Panc1 (cell line): Measurements from ENCODE around the gene TICAM2. TPM values are rescaled to one million over a fixed set of nuclear protein-coding genes. Genes with fewer than 3 reads are reported as not detected.

ENCODE experiments used
- ATAC-seq: fragments of 200-7000 bp; cut with Tn5 transposase; 2 replicates; pipeline ENCODE4 v1.9.1; 2020; ENCODE audit warnings: mild to moderate bottlenecking, moderate library complexity
- BruUV-seq: library from RNA; stranded (reverse); fragments of 400-500 nt; replicated peaks from 2 replicates; lab custom pipeline; 2021; lab: Mats Ljungman, UMichigan
- CTCF ChIA-PET: fragments of 300-600 bp; sonication (Branson Sonifier 250); formaldehyde crosslinking; loops from one replicate; lab custom pipeline; 2022; ENCODE audit warnings: antibody characterized with exemption; lab: Charles Lee
- POLR2A ChIA-PET: fragments of 300-600 bp; sonication (Branson Sonifier 250); formaldehyde crosslinking; loops from one replicate; lab custom pipeline; 2022; ENCODE audit warnings: antibody characterized with exemption; lab: Charles Lee
- DNase-seq: peaks from one replicate; pipeline ENCODE4 v3.0.0-alpha.2; 2010; ENCODE audit warnings: low read depth, low spot score
- H3K27ac ChIP-seq: 2 replicates; pipeline ENCODE4 v1.5.1; 2011; ENCODE audit warnings: mild to moderate bottlenecking, low read length, inconsistent platforms
- H3K27me3 ChIP-seq: fragments of 200-500 bp; sonication (Bioruptor generic); 2 replicates; pipeline ENCODE4 v1.6.0; 2014; ENCODE audit warnings: low read length, inconsistent platforms; ENCODE audit not compliant: control insufficient read depth, insufficient read depth
- H3K36me3 ChIP-seq: fragments of 200-500 bp; sonication (Bioruptor generic); 2 replicates; pipeline ENCODE4 v1.5.1; 2014; ENCODE audit warnings: inconsistent platforms, mild to moderate bottlenecking, low read length, moderate library complexity; ENCODE audit not compliant: control insufficient read depth, insufficient read depth
- H3K4me1 ChIP-seq: 2 replicates; pipeline ENCODE4 v1.5.1; 2011; ENCODE audit warnings: inconsistent platforms, mild to moderate bottlenecking, low read length, moderate library complexity; ENCODE audit not compliant: control insufficient read depth, insufficient read depth
- H3K4me3 ChIP-seq, 2 experiments: 2 replicates each; pipeline ENCODE4 v1.5.1; 2011 to 2012; ENCODE audit warnings: low read depth in 2 of 2, low read length in 2 of 2, mild to moderate bottlenecking in 2 of 2, inconsistent platforms in 1 of 2, moderate library complexity in 1 of 2
- H3K9me3 ChIP-seq: fragments of 200-500 bp; sonication (Bioruptor generic); 2 replicates; pipeline ENCODE4 v1.5.1; 2014; ENCODE audit warnings: low read depth, mild to moderate bottlenecking, inconsistent platforms, low read length, moderate library complexity; ENCODE audit not compliant: control insufficient read depth, insufficient read depth
- POLR2AphosphoS5 ChIP-seq: IDR thresholded peaks from 2 replicates; pipeline ENCODE4 v1.6.1; 2012; ENCODE audit warnings: mild to moderate bottlenecking, low read depth, low read length, moderate library complexity
- SIN3A ChIP-seq: IDR thresholded peaks from 2 replicates; pipeline ENCODE4 v1.6.1; 2012; ENCODE audit warnings: low read depth, mild to moderate bottlenecking, low read length, moderate library complexity, borderline replicate concordance; ENCODE audit not compliant: insufficient read depth
- TCF7L2 ChIP-seq: IDR thresholded peaks from 2 replicates; pipeline ENCODE4 v1.6.1; 2011; ENCODE audit warnings: mild to moderate bottlenecking, low read depth, low read length, inconsistent platforms
- in situ Hi-C: cut with HindIII; loops from 2 replicates; pipeline ENCODE4 v1.10.0; 2016; ENCODE audit warnings: low sequenced_read_pairs, low pct_unique_long_range_greater_than_20kb
- intact Hi-C: fragments of 100-400 bp; cut with micrococcal nuclease; formaldehyde crosslinking; loops from one replicate; pipeline ENCODE4 v1.10.0; 2022; ENCODE audit not compliant: unreplicated experiment
- total RNA-seq: library from RNA; stranded (reverse); gene quantifications from one replicate; pipeline ENCODE4 v1.2.1, GENCODE V29; 2021; ENCODE audit not compliant: unreplicated experiment
- TF ChIP-seq, protein P1 (sequence below), 2 experiments: IDR thresholded peaks; 2 replicates each; pipeline ENCODE4 v1.6.1; 2011 to 2012; ENCODE audit warnings: low read depth in 2 of 2, control low read depth in 1 of 2, low read length in 1 of 2, mild to moderate bottlenecking in 1 of 2, moderate library complexity in 1 of 2; ENCODE audit not compliant: insufficient read depth in 1 of 2
- TF ChIP-seq, protein P2 (sequence below): fragments of 450-650 bp; IDR thresholded peaks from 2 replicates; pipeline ENCODE4 v1.5.1; 2017; ENCODE audit warnings: mild to moderate bottlenecking

Gene TICAM2
- total RNA-seq, 1 experiment from 2014 or later: 1.6 TPM

DNA sequence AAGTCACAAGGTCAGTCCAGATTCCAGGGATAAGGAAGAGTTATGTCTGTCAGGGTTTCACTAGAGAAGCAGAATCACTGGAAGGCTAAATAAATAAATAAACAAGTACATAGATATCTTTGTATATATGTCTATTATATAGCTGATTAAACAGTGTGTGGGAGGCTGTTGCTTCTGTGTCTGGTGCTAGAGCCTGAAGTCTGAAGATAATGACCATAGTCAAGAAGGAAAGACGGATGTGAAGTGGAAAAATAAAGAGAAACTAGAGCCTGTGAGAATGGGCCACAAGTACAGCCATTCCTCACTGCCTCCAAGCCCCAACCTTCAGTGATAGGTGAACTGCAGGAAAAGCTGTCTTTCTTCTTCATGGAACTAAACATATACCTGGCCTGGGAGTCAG lies 27.6 kb upstream of the TICAM2 start:
- H3K36me3 ChIP-seq: peaks cover 6% of the 10 kb centered on the region; the same call in 1 of the 2 replicates
- ATAC-seq: no peak
- H3K9me3 ChIP-seq: no peaks in the 10 kb centered on the region
- no peak for TF ChIP-seq SIN3A
- no peak for TF ChIP-seq POLR2AphosphoS5
- TF ChIP-seq, protein P1, sequence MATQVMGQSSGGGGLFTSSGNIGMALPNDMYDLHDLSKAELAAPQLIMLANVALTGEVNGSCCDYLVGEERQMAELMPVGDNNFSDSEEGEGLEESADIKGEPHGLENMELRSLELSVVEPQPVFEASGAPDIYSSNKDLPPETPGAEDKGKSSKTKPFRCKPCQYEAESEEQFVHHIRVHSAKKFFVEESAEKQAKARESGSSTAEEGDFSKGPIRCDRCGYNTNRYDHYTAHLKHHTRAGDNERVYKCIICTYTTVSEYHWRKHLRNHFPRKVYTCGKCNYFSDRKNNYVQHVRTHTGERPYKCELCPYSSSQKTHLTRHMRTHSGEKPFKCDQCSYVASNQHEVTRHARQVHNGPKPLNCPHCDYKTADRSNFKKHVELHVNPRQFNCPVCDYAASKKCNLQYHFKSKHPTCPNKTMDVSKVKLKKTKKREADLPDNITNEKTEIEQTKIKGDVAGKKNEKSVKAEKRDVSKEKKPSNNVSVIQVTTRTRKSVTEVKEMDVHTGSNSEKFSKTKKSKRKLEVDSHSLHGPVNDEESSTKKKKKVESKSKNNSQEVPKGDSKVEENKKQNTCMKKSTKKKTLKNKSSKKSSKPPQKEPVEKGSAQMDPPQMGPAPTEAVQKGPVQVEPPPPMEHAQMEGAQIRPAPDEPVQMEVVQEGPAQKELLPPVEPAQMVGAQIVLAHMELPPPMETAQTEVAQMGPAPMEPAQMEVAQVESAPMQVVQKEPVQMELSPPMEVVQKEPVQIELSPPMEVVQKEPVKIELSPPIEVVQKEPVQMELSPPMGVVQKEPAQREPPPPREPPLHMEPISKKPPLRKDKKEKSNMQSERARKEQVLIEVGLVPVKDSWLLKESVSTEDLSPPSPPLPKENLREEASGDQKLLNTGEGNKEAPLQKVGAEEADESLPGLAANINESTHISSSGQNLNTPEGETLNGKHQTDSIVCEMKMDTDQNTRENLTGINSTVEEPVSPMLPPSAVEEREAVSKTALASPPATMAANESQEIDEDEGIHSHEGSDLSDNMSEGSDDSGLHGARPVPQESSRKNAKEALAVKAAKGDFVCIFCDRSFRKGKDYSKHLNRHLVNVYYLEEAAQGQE (IDR thresholded peaks at IDR 0.05; ENCODE audit: insufficient read depth in 1 of 2, low read depth in 2 of 2, low read length in 1 of 2): no peak
- TF ChIP-seq, protein P2, sequence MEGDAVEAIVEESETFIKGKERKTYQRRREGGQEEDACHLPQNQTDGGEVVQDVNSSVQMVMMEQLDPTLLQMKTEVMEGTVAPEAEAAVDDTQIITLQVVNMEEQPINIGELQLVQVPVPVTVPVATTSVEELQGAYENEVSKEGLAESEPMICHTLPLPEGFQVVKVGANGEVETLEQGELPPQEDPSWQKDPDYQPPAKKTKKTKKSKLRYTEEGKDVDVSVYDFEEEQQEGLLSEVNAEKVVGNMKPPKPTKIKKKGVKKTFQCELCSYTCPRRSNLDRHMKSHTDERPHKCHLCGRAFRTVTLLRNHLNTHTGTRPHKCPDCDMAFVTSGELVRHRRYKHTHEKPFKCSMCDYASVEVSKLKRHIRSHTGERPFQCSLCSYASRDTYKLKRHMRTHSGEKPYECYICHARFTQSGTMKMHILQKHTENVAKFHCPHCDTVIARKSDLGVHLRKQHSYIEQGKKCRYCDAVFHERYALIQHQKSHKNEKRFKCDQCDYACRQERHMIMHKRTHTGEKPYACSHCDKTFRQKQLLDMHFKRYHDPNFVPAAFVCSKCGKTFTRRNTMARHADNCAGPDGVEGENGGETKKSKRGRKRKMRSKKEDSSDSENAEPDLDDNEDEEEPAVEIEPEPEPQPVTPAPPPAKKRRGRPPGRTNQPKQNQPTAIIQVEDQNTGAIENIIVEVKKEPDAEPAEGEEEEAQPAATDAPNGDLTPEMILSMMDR: no peak
- TF ChIP-seq TCF7L2: no peak
- intact Hi-C loops: loop anchor here (5.0 kb wide), 1 partner anchor 212 kb away; the partner anchor contains the start of genes AP3S1 and ATG12
- BruUV-seq: no TSS peak
- ChIA-PET CTCF (no interaction called here), POLR2A (no interaction called here)
- DNase-seq: no peak
- H3K27ac ChIP-seq: no peak overlapping the region
- H3K4me3 ChIP-seq: no peak overlapping the region
- in situ Hi-C loops: no loop called here
- no peaks in the 10 kb centered on the region; the same call in 1 of the 2 replicates for H3K4me1 ChIP-seq
- peaks cover 5% of the 10 kb centered on the region; the same call in 1 of the 2 replicates for H3K27me3 ChIP-seq

DNA sequence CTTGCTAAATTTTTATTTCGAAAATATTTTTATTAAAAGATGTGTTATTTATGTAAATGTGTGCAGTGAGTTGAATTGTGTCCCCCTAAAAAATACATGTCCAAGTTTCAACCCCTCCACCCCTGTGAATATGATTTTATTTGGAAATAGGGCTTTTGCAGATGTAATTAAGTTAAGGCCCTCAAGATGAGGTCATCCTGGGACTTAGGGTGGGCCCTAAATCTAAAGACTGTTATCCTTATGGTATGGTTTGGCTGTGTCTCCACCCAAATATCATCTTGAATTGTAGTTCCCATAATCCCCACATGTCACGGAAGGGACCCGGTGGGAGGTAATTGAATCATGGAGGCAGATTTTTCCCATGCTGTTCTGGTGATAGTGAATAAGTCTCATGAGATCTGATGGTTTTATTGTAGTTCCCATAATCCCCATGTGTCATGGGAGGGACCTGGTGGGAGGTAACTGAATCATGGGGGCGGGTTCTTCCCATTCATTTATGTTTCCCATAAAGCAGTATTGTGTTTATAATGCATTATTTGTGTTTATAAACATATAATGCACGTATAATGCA lies 25.1 kb upstream of the TICAM2 start:
- H3K4me3 ChIP-seq: no peak overlapping the region
- TF ChIP-seq, protein P1 (IDR thresholded peaks at IDR 0.05; ENCODE audit: insufficient read depth in 1 of 2, low read depth in 2 of 2, low read length in 1 of 2): no peak
- TF ChIP-seq, protein P2: no peak
- no peak for TF ChIP-seq TCF7L2
- no peak for TF ChIP-seq SIN3A
- no peak for TF ChIP-seq POLR2AphosphoS5
- DNase-seq (no peak), ATAC-seq (no peak)
- H3K27ac ChIP-seq: no peak overlapping the region
- peaks cover 5% of the 10 kb centered on the region; the same call in 1 of the 2 replicates for H3K27me3 ChIP-seq
- H3K9me3 ChIP-seq: no peaks in the 10 kb centered on the region
- in situ Hi-C loops (no loop called here), intact Hi-C loops (no loop called here)
- no TSS peak for BruUV-seq
- H3K36me3 ChIP-seq: peaks cover 12% of the 10 kb centered on the region
- ChIA-PET CTCF (no interaction called here), POLR2A (no interaction called here)
- peaks cover 17% of the 10 kb centered on the region for H3K4me1 ChIP-seq
